ENCODE results near the gene RAC3. TPM values are rescaled to one million over a fixed set of nuclear protein-coding genes. Genes with fewer than 3 reads are reported as not detected.
A peak's percentile ranks its signal among the peaks of the same experiment; 100 is the strongest.

The RAC3 gene
- total RNA-seq, 1 donor, result 9.1 TPM

GRCh38 chr17:82031885-82032627 lies 578 bp downstream of the RAC3 start:
- DNase-seq (ENCODE audit: low read depth), result no peak
- no peak for TF ChIP-seq CTCF (IDR thresholded peaks at IDR 0.05; ENCODE audit: insufficient read depth, low read depth, low read length)
- H3K4me3 ChIP-seq (ENCODE audit: low read depth, low read length), result peak overlapping the region; percentile 60

DNA sequence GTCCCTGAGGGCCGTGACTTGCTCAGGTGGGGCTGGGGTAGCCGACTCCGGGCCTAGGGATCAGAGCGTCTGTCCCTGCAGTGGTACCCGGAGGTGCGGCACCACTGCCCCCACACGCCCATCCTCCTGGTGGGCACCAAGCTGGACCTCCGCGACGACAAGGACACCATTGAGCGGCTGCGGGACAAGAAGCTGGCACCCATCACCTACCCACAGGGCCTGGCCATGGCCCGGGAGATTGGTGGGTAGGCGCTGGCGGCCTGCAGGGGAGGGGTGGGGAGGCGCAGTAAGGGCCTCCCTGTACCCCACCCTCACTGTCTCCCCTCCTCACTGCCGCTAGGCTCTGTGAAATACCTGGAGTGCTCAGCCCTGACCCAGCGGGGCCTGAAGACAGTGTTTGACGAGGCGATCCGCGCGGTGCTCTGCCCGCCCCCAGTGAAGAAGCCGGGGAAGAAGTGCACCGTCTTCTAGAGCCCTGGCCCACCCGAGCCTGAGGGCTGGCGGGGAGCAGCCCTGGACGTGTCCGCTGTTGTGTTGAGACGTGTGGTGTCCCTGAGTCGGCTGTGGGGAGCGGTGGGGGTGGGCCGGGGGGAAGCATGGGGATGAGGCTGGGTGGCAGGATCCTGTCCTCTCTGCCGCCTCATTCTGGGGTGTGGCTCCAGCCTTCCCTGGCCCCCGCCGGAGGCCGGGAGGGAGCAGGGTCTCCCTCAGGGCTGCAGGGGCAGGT lies 2.0 kb downstream of the RAC3 start:
- no peak for DNase-seq (ENCODE audit: low read depth)
- no peak for TF ChIP-seq CTCF (IDR thresholded peaks at IDR 0.05; ENCODE audit: insufficient read depth, low read depth, low read length)

GRCh38 chr17:82034371-82035011 lies 3.0 kb downstream of the RAC3 start:
- no peak for TF ChIP-seq CTCF (IDR thresholded peaks at IDR 0.05; ENCODE audit: insufficient read depth, low read depth, low read length)
- no peak overlapping the region for H3K4me3 ChIP-seq (ENCODE audit: low read depth, low read length)
- DNase-seq (ENCODE audit: low read depth), result no peak

More for the DNA sequence above, 2.0 kb downstream of the RAC3 start:
- no peak overlapping the region for H3K4me3 ChIP-seq (ENCODE audit: low read depth, low read length)

DNA sequence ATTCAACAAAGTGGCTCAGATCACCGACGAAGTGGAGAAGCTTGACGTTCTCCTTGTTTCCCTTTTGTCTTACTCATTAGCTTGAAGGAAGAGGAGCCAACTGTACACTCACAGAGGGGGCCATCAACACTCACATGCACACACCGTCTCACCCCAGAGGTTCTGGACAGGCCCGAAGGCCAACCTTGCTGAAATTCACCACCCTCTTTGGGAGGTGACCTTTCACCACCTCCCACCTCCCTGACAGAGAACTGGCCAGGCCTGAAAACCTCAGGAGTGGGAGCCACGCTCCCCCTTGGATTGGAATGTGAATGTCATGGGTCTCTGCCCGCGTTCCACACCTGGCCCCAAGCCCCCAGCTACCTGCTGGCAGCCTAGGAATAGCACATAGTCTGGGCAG lies 4.0 kb downstream of the RAC3 start:
- TF ChIP-seq CTCF (IDR thresholded peaks at IDR 0.05; ENCODE audit: insufficient read depth, low read depth, low read length), result no peak
- DNase-seq (ENCODE audit: low read depth), result no peak
- H3K4me3 ChIP-seq (ENCODE audit: low read depth, low read length), result no peak overlapping the region

DNA sequence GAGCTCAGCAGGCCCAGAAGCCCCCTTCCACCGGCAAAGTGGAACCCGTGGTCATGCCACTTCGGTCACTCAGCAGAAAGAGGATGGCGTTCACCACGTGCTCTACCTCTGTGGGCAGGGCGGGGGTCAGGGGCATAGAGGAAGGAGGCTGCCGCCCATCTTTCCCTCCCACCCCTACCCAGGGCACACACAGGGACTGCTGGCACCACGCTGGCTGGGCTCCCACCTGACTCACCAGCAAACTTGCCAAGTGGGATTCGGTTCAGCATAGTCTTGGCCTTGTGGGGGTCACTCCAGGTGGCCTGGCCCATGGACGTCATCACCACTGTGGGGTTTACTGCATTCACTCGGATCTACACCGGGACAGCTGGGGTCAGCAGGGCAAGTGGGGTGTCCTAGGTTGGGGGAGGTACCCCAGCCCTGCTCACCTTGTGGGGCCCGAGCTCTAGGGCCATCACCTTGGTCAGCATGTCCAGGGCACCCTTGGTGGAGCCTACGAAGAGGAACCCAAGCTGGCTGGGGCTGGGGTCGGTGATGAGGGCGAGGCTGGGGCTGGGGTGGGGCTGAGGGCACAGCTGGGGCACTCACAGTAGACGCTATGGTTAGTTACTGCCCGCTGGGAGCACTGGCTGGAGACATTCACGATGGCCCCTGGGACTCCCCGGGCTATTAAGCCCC lies 4.6 kb downstream of the RAC3 start:
- H3K4me3 ChIP-seq (ENCODE audit: low read depth, low read length), result peak overlapping the region; percentile 73
- no peak for TF ChIP-seq CTCF (IDR thresholded peaks at IDR 0.05; ENCODE audit: insufficient read depth, low read depth, low read length)
- DNase-seq (ENCODE audit: low read depth), result no peak

- no peak for DNase-seq (ENCODE audit: low read depth)
- TF ChIP-seq CTCF (IDR thresholded peaks at IDR 0.05; ENCODE audit: insufficient read depth, low read depth, low read length), result no peak
- H3K4me3 ChIP-seq (ENCODE audit: low read depth, low read length), result peak overlapping the region; percentile 73
Measured at GRCh38 chr17:82036634-82037091, 5.2 kb downstream of the RAC3 start.

All from fibroblast of villous mesenchyme (primary cell).